H9 (cell line): ENCODE data around the gene UPK3A. TPM values are rescaled to one million over a fixed set of nuclear protein-coding genes. Genes with fewer than 3 reads are reported as not detected.
"Not testable (repeated sequence)": the region's sequence is repeated elsewhere in the genome, so short reads cannot be mapped to it uniquely, and the experiment has no call there.

Source experiments
- DNase-seq: peaks from one replicate; pipeline ENCODE4 v3.0.0-alpha.2; 2017
- H2AFZ ChIP-seq: one replicate; pipeline ENCODE4 v1.6.1; 2013; ENCODE audit warnings: mild to moderate bottlenecking, low read length, control low read depth, moderate library complexity
- H2AK5ac ChIP-seq: 2 replicates; pipeline ENCODE4 v1.6.1; 2013; ENCODE audit warnings: low read length, control low read depth, mixed read lengths; ENCODE audit not compliant: insufficient read length
- H2BK120ac ChIP-seq: one replicate; pipeline ENCODE4 v1.6.1; 2013; ENCODE audit warnings: low read depth, mild to moderate bottlenecking, low read length, control low read depth, inconsistent platforms; ENCODE audit not compliant: poor library complexity, severe bottlenecking
- H2BK12ac ChIP-seq: 2 replicates; pipeline ENCODE4 v1.6.1; 2013; ENCODE audit warnings: low read length, control low read depth, mixed read lengths, low read depth; ENCODE audit not compliant: insufficient read length
- H2BK15ac ChIP-seq: 2 replicates; pipeline ENCODE4 v1.6.1; 2013; ENCODE audit warnings: low read depth, low read length, control low read depth
- H2BK20ac ChIP-seq: one replicate; pipeline ENCODE4 v1.6.1; 2013; ENCODE audit warnings: low read depth, mild to moderate bottlenecking, low read length, control low read depth, inconsistent platforms; ENCODE audit not compliant: poor library complexity, severe bottlenecking
- H2BK5ac ChIP-seq: 2 replicates; pipeline ENCODE4 v1.6.1; 2013; ENCODE audit warnings: low read length, control low read depth, mixed read lengths; ENCODE audit not compliant: insufficient read length
- H3K14ac ChIP-seq: 2 replicates; pipeline ENCODE4 v1.6.1; 2013; ENCODE audit warnings: low read length, control low read depth; ENCODE audit not compliant: insufficient read depth
- H3K18ac ChIP-seq: 2 replicates; pipeline ENCODE4 v1.6.1; 2013; ENCODE audit warnings: low read depth, mild to moderate bottlenecking, mixed read lengths, low read length, control low read depth; ENCODE audit not compliant: insufficient read length
- H3K23ac ChIP-seq: 2 replicates; pipeline ENCODE4 v1.6.1; 2013; ENCODE audit warnings: low read length, control low read depth, mixed read lengths, low read depth; ENCODE audit not compliant: insufficient read length
- H3K23me2 ChIP-seq: 2 replicates; pipeline ENCODE4 v1.6.1; 2013; ENCODE audit warnings: low read depth, mild to moderate bottlenecking, mixed read lengths, low read length, control low read depth; ENCODE audit not compliant: insufficient read length, poor library complexity, severe bottlenecking
- H3K27ac ChIP-seq: 2 replicates; pipeline ENCODE4 v1.5.1; 2013; ENCODE audit warnings: low read length, control low read depth, mixed read lengths, low read depth; ENCODE audit not compliant: insufficient read length
- H3K27me3 ChIP-seq: 2 replicates; pipeline ENCODE4 v1.6.1; 2013; ENCODE audit warnings: low read length, control low read depth, inconsistent platforms; ENCODE audit not compliant: insufficient read depth
- H3K4ac ChIP-seq: 2 replicates; pipeline ENCODE4 v1.6.1; 2013; ENCODE audit warnings: low read depth, mild to moderate bottlenecking, control low read depth, inconsistent platforms, low read length, moderate library complexity
- H3K4me1 ChIP-seq: 2 replicates; pipeline ENCODE4 v1.6.1; 2013; ENCODE audit warnings: low read length, control low read depth, inconsistent platforms; ENCODE audit not compliant: insufficient read depth
- H3K4me2 ChIP-seq: 2 replicates; pipeline ENCODE4 v1.6.1; 2013; ENCODE audit warnings: low read length, control low read depth, mixed read lengths; ENCODE audit not compliant: insufficient read length, insufficient read depth
- H3K56ac ChIP-seq: 2 replicates; pipeline ENCODE4 v1.6.1; 2013; ENCODE audit warnings: low read depth, mild to moderate bottlenecking, mixed read lengths, low read length, control low read depth; ENCODE audit not compliant: insufficient read length
- H3K79me1 ChIP-seq: 2 replicates; pipeline ENCODE4 v1.6.1; 2013; ENCODE audit warnings: low read depth, mild to moderate bottlenecking, moderate library complexity, low read length, control low read depth, inconsistent platforms; ENCODE audit not compliant: insufficient read depth, poor library complexity, severe bottlenecking
- H3K79me2 ChIP-seq: 2 replicates; pipeline ENCODE4 v1.6.1; 2013; ENCODE audit warnings: low read length, control low read depth, inconsistent platforms; ENCODE audit not compliant: insufficient read depth
- H3K9ac ChIP-seq: 2 replicates; pipeline ENCODE4 v1.6.1; 2013; ENCODE audit warnings: low read length, control low read depth, mixed read lengths; ENCODE audit not compliant: insufficient read length; ENCODE audit errors: extremely low read depth
- H3K9me3 ChIP-seq: one replicate; pipeline ENCODE4 v1.6.1; 2013; ENCODE audit warnings: low read depth, low read length, inconsistent platforms; ENCODE audit not compliant: control insufficient read depth
- H3T11ph ChIP-seq: one replicate; pipeline ENCODE4 v1.6.1; 2013; ENCODE audit warnings: mild to moderate bottlenecking, low read length, control low read depth, inconsistent platforms
- H4K20me1 ChIP-seq: one replicate; pipeline ENCODE4 v1.6.1; 2013; ENCODE audit not compliant: control insufficient read depth, insufficient read length, insufficient read depth
- H4K5ac ChIP-seq: 2 replicates; pipeline ENCODE4 v1.6.1; 2013; ENCODE audit warnings: low read depth, mild to moderate bottlenecking, mixed read lengths, low read length, control low read depth; ENCODE audit not compliant: insufficient read length
- H4K8ac ChIP-seq: replicated peaks from 2 replicates; pipeline ENCODE4 v1.6.1; 2013; ENCODE audit warnings: low read length, control low read depth, mixed read lengths, low read depth; ENCODE audit not compliant: insufficient read length
- H4K91ac ChIP-seq: 2 replicates; pipeline ENCODE4 v1.6.1; 2013; ENCODE audit warnings: low read depth, mild to moderate bottlenecking, moderate library complexity, mixed read lengths, low read length, control low read depth; ENCODE audit not compliant: insufficient read length
- H3K27ac Mint-ChIP-seq, 3 experiments: 2 replicates in 2 of 3; 3 replicates in 1 of 3; pipeline ENCODE4 v1.8.0; 2020 to 2021; ENCODE audit warnings: mixed read lengths in 3 of 3, mild to moderate bottlenecking in 1 of 3, moderate library complexity in 1 of 3
- H3K27me3 Mint-ChIP-seq: 2 replicates; pipeline ENCODE4 v1.8.0; 2021; ENCODE audit warnings: low read depth, mild to moderate bottlenecking, moderate library complexity, mixed read lengths
- H3K36me3 Mint-ChIP-seq, 3 experiments: 2 replicates in 2 of 3; 3 replicates in 1 of 3; pipeline ENCODE4 v1.8.0; 2020 to 2021; ENCODE audit warnings: low read depth in 3 of 3, mixed read lengths in 3 of 3; ENCODE audit not compliant: insufficient read depth in 1 of 3
- H3K4me1 Mint-ChIP-seq, 2 experiments: 2 replicates each; pipeline ENCODE4 v1.8.0; 2020; ENCODE audit warnings: mixed read lengths in 2 of 2
- H3K4me3 Mint-ChIP-seq, 2 experiments: 2 replicates in 1 of 2; 3 replicates in 1 of 2; pipeline ENCODE4 v1.8.0; 2020 to 2021; ENCODE audit warnings: mild to moderate bottlenecking in 2 of 2, mixed read lengths in 2 of 2, moderate library complexity in 1 of 2
- H3K9me3 Mint-ChIP-seq, 2 experiments: 2 replicates in 1 of 2; 3 replicates in 1 of 2; pipeline ENCODE4 v1.8.0; 2020; ENCODE audit warnings: mild to moderate bottlenecking in 2 of 2, mixed read lengths in 2 of 2, moderate library complexity in 1 of 2
- WGBS: extraction: QIAGEN DNeasy Blood & Tissue Kit; methylation state at CpG from one replicate; pipeline ENCODE4 v1.1.7; 2013; ENCODE audit warnings: missing lambda C conversion rate, low lambda C conversion rate, mixed read lengths; ENCODE audit not compliant: insufficient read length; ENCODE audit errors: extremely low coverage; 5-methylcytosine and 5-hydroxymethylcytosine counted together
- total RNA-seq: library from RNA; stranded (reverse); gene quantifications from 2 replicates; pipeline ENCODE4 v1.2.1, GENCODE V29; 2021
- TF ChIP-seq, protein P1 (sequence below): fragments of 200-600 bp; sonication (generic); conservative IDR thresholded peaks from 3 replicates; pipeline ENCODE4 v1.8.0; 2021; ENCODE audit warnings: antibody characterized with exemption, mild to moderate bottlenecking

UPK3A gene
- total RNA-seq, 1 experiment from 2014 or later: not detected

DNA sequence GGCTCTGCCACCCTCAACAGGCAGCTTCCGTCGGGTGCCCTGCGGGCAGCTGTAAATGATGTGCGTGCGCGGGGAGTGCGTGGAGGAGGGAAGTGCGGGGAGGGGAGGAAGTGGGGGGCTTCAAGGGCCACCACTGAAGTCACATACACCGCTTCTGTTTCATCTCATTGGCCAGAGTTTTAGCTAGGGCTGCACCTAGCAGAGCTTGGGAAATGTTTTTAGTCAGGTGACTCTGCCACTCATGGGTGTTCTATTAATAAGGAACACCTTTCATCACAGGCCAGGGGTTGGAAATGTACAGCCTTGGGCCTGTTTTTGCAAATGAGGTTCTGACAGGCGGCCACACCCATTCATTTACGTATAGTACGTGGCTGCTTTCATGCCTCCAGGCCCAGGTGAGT, 39.6 kb downstream of the UPK3A start:
- H3K27me3 Mint-ChIP-seq: no peaks in the 10 kb centered on the region
- Histone ChIP-seq H2BK20ac (no peak overlapping the region), H4K5ac (no peak overlapping the region), H3K27ac (no peak overlapping the region), H4K20me1 (no peaks in the 10 kb centered on the region), H2BK5ac (no peak overlapping the region), H3K56ac (no peak overlapping the region), H3K9me3 (no peaks in the 10 kb centered on the region), H3K18ac (no peak overlapping the region), H3K4me2 (no peak overlapping the region), H3K23me2 (no peaks in the 10 kb centered on the region), H3K14ac (no peak overlapping the region), H3K79me1 (peaks cover 5% of the 10 kb centered on the region), H2AFZ (no peak overlapping the region), H2AK5ac (no peak overlapping the region), H2BK120ac (no peak overlapping the region), H2BK12ac (no peak overlapping the region), H4K8ac (no peak overlapping the region), H2BK15ac (no peak overlapping the region), H3K9ac (no peak overlapping the region), H3K4ac (no peak overlapping the region), H3K4me1 (no peaks in the 10 kb centered on the region), H4K91ac (no peak overlapping the region), H3T11ph (no peak overlapping the region), H3K79me2 (no peaks in the 10 kb centered on the region), H3K27me3 (no peaks in the 10 kb centered on the region), H3K23ac (no peak overlapping the region)
- DNase-seq: no peak
- no peaks in the 10 kb centered on the region for H3K9me3 Mint-ChIP-seq
- TF ChIP-seq, protein P1, sequence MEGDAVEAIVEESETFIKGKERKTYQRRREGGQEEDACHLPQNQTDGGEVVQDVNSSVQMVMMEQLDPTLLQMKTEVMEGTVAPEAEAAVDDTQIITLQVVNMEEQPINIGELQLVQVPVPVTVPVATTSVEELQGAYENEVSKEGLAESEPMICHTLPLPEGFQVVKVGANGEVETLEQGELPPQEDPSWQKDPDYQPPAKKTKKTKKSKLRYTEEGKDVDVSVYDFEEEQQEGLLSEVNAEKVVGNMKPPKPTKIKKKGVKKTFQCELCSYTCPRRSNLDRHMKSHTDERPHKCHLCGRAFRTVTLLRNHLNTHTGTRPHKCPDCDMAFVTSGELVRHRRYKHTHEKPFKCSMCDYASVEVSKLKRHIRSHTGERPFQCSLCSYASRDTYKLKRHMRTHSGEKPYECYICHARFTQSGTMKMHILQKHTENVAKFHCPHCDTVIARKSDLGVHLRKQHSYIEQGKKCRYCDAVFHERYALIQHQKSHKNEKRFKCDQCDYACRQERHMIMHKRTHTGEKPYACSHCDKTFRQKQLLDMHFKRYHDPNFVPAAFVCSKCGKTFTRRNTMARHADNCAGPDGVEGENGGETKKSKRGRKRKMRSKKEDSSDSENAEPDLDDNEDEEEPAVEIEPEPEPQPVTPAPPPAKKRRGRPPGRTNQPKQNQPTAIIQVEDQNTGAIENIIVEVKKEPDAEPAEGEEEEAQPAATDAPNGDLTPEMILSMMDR: no peak
- no CpG with 5 or more reads among the region's 12 CpGs for WGBS
- peaks cover 23 to 54% (median 50%) of the 10 kb centered on the region in 3 experiments; a peak in 6 of 7 replicates for H3K36me3 Mint-ChIP-seq
- H3K4me1 Mint-ChIP-seq: peaks cover 3 to 5% of the 10 kb centered on the region in 2 experiments; a peak in 3 of 4 replicates
- H3K4me3 Mint-ChIP-seq: no peak overlapping the region
- peak overlapping the region in 1 of 3 experiments; percentile 51; a peak in 2 of 7 replicates for H3K27ac Mint-ChIP-seq

DNA sequence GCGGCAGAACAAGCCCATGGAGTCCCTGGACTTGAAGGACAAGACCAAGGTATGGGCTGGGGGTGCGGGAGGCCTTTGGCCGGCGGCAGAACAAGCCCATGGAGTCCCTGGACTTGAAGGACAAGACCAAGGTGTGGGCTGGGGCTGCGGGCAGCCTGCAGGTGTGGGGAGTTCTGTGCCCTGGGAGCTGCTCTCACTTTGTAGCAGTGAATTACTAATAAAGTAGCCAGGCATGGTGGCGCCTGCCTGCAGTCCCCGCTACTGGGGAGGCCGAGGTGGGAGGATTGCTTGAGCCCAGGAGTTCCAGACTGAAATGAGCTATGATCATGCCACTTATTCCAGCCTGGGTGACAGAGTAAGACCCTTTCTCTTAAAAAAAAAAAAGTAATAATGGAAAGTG, 43.5 kb downstream of the UPK3A start:
- H2BK20ac ChIP-seq, H3K56ac ChIP-seq, H3K4me1 ChIP-seq, H2AFZ ChIP-seq, H4K8ac ChIP-seq, H3K18ac ChIP-seq, H3K23ac ChIP-seq, H3K4ac ChIP-seq, H3K14ac ChIP-seq, H3K9me3 Mint-ChIP-seq, H3K27ac Mint-ChIP-seq, H3K79me1 ChIP-seq, H3K4me1 Mint-ChIP-seq, H2BK12ac ChIP-seq, H2AK5ac ChIP-seq, H3K4me3 Mint-ChIP-seq, H2BK120ac ChIP-seq, H2BK5ac ChIP-seq, H3K9ac ChIP-seq, H3K27ac ChIP-seq, H3K4me2 ChIP-seq, H3K27me3 ChIP-seq, H3K79me2 ChIP-seq, H3K27me3 Mint-ChIP-seq, H4K20me1 ChIP-seq, H2BK15ac ChIP-seq, DNase-seq, H4K91ac ChIP-seq, H3K9me3 ChIP-seq, H3T11ph ChIP-seq, H4K5ac ChIP-seq, H3K23me2 ChIP-seq: not testable (repeated sequence)
- WGBS: no CpG with 5 or more reads among the region's 8 CpGs
- peaks cover 23 to 73% (median 65%) of the 10 kb centered on the region in 3 experiments; a peak in 6 of 7 replicates for H3K36me3 Mint-ChIP-seq
